Urinary bladder (tissue), 4 donors: ENCODE data around the gene RNASEH2A. TPM values are rescaled to one million over a fixed set of nuclear protein-coding genes. Genes with fewer than 3 reads are reported as not detected.

ENCODE experiments used
- DNase-seq: peaks from one replicate; pipeline ENCODE4 v3.0.0-alpha.2; 2015; ENCODE audit errors: extremely low spot score
- H3K27ac ChIP-seq: one replicate; pipeline ENCODE4 v1.5.1; 2013; ENCODE audit warnings: low read depth, mild to moderate bottlenecking, moderate library complexity
- H3K36me3 ChIP-seq: one replicate; pipeline ENCODE4 v1.6.1; 2013; ENCODE audit warnings: mild to moderate bottlenecking, moderate library complexity; ENCODE audit not compliant: insufficient read depth
- H3K4me1 ChIP-seq: one replicate; pipeline ENCODE4 v1.6.1; 2013; ENCODE audit warnings: mild to moderate bottlenecking, moderate library complexity; ENCODE audit not compliant: insufficient read depth
- H3K4me3 ChIP-seq: one replicate; pipeline ENCODE4 v1.5.1; 2013; ENCODE audit warnings: low read depth, low read length
- WGBS: extraction: QIAGEN DNeasy Blood & Tissue Kit; methylation state at CpG from one replicate; pipeline ENCODE4 v1.1.7; 2013; 5-methylcytosine and 5-hydroxymethylcytosine counted together
- polyA plus RNA-seq: library from polyadenylated mRNA; stranded (reverse); fragments of 200-250 nt; gene quantifications from one replicate; pipeline ENCODE4 v1.2.3, GENCODE V29; 2013
- total RNA-seq: library from RNA; depleted of rRNA; stranded (reverse); fragments of >200 nt; gene quantifications from one replicate; pipeline ENCODE4 v1.2.3, GENCODE V29; 2014
- donor health status: healthy with polysubstance abuse.
- donor health status: healthy.

The RNASEH2A gene
- total and polyA plus RNA-seq, 2 donors, result 9.5 to 12.8 TPM

DNA sequence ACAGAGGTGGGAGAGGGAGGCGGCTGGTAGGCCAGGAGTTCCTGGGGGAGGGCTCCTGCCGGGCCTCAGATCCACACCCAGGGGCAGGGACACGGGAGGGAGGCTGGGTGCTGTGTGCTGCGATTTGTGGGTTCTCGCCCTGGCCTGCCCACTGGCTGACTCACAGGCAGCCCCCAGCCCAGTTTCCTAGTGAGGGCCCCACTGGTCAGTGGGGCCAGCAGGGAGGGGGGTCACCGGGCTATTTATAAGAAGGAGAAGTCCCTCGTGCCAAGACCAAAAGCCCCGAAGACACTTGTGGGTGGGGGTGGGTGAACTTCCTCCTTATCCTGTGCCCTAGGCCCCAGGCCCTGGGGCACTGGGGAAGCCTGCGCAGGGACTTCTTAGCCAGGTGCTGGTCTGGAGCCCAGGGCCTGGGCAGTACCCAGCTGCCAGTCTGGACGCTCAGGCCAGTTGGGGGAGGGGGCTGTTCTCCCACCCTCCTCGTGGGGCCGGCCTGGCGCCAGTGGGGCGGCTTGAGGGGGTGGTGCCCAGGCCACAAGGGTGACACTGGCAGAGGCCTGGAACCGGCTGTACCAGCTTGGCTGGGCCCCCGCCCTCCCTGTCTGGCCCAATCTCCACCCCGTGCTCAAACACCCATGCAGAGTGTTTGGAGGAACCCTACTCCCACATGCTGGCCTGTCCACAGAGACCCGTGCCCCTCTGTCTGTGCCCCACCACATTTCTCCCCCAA lies 20.1 kb upstream of the RNASEH2A start:
- H3K36me3 ChIP-seq, result no peaks in the 10 kb centered on the region
- peak overlapping the region; percentile 85 for H3K27ac ChIP-seq
- 57% methylated on average over 18 of the region's 18 CpGs for WGBS
- no peak overlapping the region for H3K4me3 ChIP-seq
- H3K4me1 ChIP-seq, result no peaks in the 10 kb centered on the region
- no peak for DNase-seq

DNA sequence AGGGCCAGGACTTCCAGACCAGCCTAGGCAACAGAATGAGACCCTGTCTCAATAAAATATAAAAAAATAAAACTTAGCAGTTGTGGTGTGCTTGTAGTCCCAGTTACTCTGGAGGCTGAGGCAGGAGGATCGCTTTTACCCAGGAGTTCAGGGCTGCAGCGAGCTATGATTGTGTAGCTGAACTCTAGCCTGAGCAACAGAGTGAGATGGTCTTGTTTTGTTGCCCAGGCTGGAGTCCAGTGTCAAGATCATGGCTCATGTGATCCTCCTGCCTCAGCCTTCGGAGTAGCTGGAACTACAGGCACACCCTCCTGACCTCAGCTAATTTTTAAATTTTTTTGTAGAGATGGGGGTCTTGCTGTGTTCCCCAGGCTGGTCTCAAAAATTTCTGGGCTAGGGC lies 19.4 kb upstream of the RNASEH2A start:
- WGBS, result 74% methylated on average over 3 of the region's 3 CpGs

DNA sequence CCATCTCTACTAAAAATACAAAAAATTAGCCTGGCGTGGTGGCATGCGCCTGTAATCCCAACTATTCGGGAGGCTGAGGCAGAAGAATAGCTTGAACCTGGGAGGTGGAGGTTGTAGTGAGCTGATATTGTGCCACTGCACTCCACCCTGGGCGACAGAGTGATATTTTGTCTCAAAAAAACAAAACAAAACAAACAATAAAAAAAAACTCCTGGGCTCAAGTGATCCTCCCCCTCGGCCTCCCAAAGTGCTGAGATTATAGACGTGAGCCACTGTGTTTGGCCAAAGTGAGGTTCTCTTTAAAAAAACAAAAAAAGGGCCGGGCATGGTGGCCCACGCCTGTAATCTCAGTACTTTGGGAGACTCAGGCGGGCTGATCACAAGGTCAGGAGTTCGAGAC lies 18.9 kb upstream of the RNASEH2A start:
- Histone ChIP-seq H3K27ac (peak overlapping the region; percentile 85), H3K4me1 (no peaks in the 10 kb centered on the region), H3K4me3 (no peak overlapping the region), H3K36me3 (no peaks in the 10 kb centered on the region)
- 65% methylated on average over 10 of the region's 10 CpGs for WGBS
- DNase-seq, result no peak

More for the DNA sequence above, 19.4 kb upstream of the RNASEH2A start:
- Histone ChIP-seq H3K36me3 (no peaks in the 10 kb centered on the region), H3K4me1 (no peaks in the 10 kb centered on the region), H3K4me3 (no peak overlapping the region), H3K27ac (peak overlapping the region; percentile 85)
- no peak for DNase-seq

DNA sequence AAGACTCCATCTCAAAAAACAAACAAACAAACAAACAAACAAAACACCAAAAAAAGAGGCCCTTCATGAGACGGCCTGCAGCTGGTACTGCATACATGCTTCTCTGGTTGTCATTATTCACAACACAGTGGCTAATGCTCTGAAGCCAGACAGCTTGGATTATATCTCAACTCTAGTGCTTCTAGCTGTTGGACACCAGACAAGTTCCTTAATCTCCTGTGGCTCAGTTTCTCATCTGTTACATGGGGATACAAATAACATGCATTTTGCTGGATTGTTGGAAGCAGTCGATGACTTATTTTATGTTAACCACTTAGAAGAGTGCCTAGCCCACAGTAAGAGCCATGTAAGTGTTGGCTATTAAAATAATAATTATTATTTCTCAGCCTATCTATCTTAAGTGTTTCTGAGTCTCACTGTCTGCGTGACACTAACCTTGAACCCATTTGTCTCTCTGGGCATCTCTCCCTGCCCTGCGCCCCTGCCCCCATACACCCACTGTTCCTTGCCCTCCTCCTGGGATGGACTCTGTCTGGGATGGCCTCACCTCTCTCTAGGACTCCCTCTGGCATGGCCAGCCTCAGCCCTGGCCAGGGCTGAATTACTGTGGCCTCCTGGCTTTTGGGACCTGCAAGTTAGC lies 18.2 kb upstream of the RNASEH2A start:
- 32% methylated on average over 4 of the region's 4 CpGs for WGBS
- Histone ChIP-seq H3K36me3 (no peaks in the 10 kb centered on the region), H3K27ac (peak overlapping the region; percentile 90), H3K4me1 (no peaks in the 10 kb centered on the region), H3K4me3 (no peak overlapping the region)
- no peak for DNase-seq

DNA sequence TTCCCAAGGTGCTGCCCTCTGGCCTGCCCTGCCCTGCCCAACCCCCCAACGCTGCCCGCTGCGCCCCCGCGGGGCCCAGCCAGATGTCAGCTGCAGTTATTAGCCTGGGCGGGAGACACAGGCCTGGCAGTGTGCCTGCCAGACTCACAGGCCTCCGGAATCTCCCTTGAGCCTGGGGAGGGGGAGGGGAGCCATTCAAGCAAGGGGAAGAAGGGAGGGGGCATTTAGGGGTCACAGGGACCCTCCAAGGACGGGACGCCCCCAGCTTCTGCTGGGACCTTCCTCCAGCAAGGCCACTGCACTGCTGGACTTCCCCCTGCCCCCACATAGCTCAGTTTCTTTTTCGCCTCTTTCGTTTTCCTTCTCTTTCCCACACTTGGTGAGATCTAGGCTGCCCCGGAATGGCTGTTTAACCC lies 17.7 kb upstream of the RNASEH2A start:
- Histone ChIP-seq H3K36me3 (no peaks in the 10 kb centered on the region), H3K4me3 (peak overlapping the region; percentile 41), H3K27ac (peak overlapping the region; percentile 90), H3K4me1 (no peaks in the 10 kb centered on the region)
- DNase-seq, result no peak
- whole genome bisulfite sequencing, result 2% methylated on average over 12 of the region's 12 CpGs

DNA sequence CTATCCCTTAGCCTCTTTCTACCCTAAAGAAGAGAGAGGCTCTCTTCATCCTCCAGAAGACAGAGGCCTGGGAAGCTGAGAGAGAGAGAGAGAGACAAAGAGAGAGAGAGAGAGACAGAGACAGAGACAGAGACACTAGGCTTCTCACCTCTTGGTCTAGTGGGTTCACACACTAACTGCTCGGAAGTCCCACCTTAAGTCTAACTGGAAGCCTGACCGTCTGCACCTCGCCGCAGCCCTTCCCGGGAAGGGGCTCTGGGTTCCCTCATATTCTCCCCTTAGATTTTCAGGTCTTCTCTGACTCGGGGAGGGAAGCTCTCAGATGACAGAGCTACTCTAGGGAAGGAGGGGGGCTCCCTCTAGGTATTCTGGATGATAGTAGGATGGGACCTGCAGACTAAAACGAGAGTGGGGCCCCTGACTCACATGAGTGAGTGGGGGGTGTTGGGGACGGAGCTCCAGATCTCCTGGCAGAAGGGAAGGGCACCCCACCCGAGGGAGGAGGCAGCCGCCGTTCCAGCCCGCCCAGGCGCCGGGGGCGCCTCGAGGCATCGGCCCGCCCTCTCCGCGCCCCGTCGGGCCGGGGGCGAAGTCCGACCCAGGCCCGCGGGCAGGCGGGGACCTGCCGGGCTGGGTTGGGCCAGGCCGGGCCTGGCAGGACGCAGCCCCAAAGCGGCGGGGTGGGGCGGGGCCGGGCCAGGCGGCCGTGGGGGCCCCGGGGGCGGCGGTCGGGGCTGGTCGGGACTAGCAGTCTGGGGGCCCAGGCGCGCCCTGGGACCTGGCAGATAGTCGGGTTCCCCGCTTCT lies 17.1 kb upstream of the RNASEH2A start:
- H3K4me1 ChIP-seq, result no peaks in the 10 kb centered on the region
- DNase-seq, result no peak
- under 1% methylated on average over 46 of the region's 46 CpGs for WGBS
- peak overlapping the region; percentile 41 for H3K4me3 ChIP-seq
- H3K36me3 ChIP-seq, result no peaks in the 10 kb centered on the region
- H3K27ac ChIP-seq, result peak overlapping the region; percentile 90

DNA sequence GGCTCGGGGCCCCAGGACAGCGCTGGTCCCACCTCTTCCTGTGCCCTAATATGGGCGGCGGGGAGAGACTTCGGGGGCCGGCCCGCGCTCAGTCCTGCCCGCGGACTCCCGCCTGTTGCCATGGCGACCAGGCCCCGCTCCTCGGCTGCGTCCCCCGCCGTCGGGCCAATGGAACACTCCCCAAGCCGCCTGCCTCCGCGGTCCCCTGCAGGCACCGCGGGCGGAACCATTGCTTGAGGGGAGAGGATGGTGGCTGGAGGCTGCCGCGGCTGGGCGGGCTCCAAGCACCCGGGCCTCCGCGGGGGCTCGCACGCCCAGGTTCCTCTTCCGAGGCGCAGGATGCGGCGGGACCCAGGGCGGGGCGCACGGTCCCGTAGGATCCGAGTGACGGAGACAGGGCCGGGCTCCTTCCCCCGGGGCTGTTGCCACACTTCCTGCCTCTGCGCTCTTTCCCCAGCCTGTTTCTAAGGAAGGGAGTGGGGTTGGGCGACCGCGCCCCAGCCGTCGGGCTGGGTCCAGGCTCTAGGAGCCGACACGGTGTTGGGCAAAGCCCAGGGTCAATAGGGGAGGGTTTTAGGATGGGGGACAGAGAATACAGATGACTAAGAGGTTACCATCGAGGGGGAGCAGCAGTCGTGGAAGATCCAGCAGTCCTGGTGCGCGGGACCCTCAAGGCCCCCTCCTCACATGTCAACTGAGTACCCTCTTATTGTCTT lies 16.3 kb upstream of the RNASEH2A start:
- Histone ChIP-seq H3K4me1 (no peaks in the 10 kb centered on the region), H3K36me3 (no peaks in the 10 kb centered on the region), H3K27ac (peak overlapping the region; percentile 90), H3K4me3 (peak overlapping the region; percentile 41)
- under 1% methylated on average over 56 of the region's 56 CpGs for WGBS
- DNase-seq, result no peak

DNA sequence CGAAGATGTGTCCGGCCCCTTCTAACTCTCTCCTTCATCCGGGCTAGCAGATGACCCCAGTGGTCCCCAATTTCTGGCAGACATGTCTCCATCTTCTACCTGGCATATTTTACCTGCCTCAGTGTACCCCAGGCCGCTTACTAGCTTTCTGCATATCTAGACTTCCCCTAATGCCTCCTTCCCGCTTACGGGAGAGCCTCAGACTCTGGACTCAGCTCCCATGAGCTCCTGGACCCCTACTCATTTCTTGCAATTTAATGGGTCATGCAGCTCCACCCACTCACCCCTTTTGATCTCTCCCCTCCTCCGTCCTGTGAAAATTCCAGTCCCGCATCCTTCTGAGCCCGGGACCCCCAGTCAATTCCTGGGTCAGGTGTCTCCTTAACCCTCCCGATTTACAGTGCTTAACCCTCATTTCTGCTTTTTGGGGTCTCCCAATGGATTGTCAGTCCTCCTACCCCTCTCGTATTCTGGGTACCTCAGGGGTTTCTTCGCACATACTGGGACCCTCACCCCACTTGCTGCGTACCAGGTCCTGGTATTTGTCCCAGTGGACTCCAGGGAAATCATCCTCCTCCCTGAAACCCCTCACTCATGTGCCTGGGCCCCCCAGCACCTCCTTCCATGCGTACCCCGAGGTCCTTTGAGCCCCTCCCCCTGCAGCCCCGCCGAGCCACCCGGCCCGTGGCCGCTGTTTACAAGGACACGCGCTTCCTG lies 15.6 kb upstream of the RNASEH2A start:
- H3K4me1 ChIP-seq, result no peaks in the 10 kb centered on the region
- no peaks in the 10 kb centered on the region for H3K36me3 ChIP-seq
- peak overlapping the region; percentile 34 for H3K4me3 ChIP-seq
- 2% methylated on average over 22 of the region's 22 CpGs for WGBS
- H3K27ac ChIP-seq, result peak overlapping the region; percentile 90
- no peak for DNase-seq

DNA sequence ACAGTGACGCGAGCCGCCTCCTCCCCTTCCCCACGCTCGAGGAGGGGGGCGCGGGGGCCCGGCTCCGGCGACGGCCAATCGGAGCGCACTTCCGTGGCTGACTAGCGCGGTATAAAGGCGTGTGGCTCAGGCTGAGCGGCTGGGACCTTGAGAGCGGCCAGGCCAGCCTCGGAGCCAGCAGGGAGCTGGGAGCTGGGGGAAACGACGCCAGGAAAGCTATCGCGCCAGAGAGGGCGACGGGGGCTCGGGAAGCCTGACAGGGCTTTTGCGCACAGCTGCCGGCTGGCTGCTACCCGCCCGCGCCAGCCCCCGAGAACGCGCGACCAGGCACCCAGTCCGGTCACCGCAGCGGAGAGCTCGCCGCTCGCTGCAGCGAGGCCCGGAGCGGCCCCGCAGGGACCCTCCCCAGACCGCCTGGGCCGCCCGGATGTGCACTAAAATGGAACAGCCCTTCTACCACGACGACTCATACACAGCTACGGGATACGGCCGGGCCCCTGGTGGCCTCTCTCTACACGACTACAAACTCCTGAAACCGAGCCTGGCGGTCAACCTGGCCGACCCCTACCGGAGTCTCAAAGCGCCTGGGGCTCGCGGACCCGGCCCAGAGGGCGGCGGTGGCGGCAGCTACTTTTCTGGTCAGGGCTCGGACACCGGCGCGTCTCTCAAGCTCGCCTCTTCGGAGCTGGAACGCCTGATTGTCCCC lies 14.9 kb upstream of the RNASEH2A start, which contains the start of gene JUNB:
Gene JUNB, plus strand, starts transcription at position 142 of the 706 bp plus-strand sequence. Its CDS starts 286 bp downstream, at position 428.
- Histone ChIP-seq H3K4me1 (no peaks in the 10 kb centered on the region), H3K27ac (peak within 1 kb of the TSS; percentile 98), H3K36me3 (no peaks in the 10 kb centered on the region), H3K4me3 (peak within 1 kb of the TSS; percentile 94)
- WGBS, result under 1% methylated on average over 73 of the region's 73 CpGs
- no peak for DNase-seq

DNA sequence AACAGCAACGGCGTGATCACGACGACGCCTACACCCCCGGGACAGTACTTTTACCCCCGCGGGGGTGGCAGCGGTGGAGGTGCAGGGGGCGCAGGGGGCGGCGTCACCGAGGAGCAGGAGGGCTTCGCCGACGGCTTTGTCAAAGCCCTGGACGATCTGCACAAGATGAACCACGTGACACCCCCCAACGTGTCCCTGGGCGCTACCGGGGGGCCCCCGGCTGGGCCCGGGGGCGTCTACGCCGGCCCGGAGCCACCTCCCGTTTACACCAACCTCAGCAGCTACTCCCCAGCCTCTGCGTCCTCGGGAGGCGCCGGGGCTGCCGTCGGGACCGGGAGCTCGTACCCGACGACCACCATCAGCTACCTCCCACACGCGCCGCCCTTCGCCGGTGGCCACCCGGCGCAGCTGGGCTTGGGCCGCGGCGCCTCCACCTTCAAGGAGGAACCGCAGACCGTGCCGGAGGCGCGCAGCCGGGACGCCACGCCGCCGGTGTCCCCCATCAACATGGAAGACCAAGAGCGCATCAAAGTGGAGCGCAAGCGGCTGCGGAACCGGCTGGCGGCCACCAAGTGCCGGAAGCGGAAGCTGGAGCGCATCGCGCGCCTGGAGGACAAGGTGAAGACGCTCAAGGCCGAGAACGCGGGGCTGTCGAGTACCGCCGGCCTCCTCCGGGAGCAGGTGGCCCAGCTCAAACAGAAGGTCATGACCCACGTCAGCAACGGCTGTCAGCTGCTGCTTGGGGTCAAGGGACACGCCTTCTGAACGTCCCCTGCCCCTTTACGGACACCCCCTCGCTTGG lies 14.1 kb upstream of the RNASEH2A start:
- under 1% methylated on average over 84 of the region's 84 CpGs for WGBS
- Histone ChIP-seq H3K36me3 (no peaks in the 10 kb centered on the region), H3K27ac (peak overlapping the region; percentile 98), H3K4me1 (no peaks in the 10 kb centered on the region), H3K4me3 (peak overlapping the region; percentile 94)
- DNase-seq, result no peak

DNA sequence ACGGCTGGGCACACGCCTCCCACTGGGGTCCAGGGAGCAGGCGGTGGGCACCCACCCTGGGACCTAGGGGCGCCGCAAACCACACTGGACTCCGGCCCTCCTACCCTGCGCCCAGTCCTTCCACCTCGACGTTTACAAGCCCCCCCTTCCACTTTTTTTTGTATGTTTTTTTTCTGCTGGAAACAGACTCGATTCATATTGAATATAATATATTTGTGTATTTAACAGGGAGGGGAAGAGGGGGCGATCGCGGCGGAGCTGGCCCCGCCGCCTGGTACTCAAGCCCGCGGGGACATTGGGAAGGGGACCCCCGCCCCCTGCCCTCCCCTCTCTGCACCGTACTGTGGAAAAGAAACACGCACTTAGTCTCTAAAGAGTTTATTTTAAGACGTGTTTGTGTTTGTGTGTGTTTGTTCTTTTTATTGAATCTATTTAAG lies 13.5 kb upstream of the RNASEH2A start:
- H3K4me1 ChIP-seq, result no peaks in the 10 kb centered on the region
- no peak for DNase-seq
- no peaks in the 10 kb centered on the region for H3K36me3 ChIP-seq
- under 1% methylated on average over 22 of the region's 22 CpGs for WGBS
- H3K4me3 ChIP-seq, result peak overlapping the region; percentile 94
- peak overlapping the region; percentile 98 for H3K27ac ChIP-seq
